Tibial nerve (tissue), 4 donors: ENCODE results near the gene ATF5. TPM values are rescaled to one million over a fixed set of nuclear protein-coding genes. Genes with fewer than 3 reads are reported as not detected.

Experiments used
- DNase-seq, 2 donors: peaks; one replicate each; pipeline ENCODE4 v3.0.0-alpha.2; 2019; ENCODE audit warnings: low spot score in 2 of 2
- H3K27ac ChIP-seq, 4 donors: fragments of 200-600 bp; sonication (generic) in 3 of 4; one replicate each; pipeline ENCODE4 v1.5.1; 2017 to 2019; ENCODE audit warnings: mild to moderate bottlenecking in 1 of 4
- H3K27me3 ChIP-seq, 2 donors: fragments of 200-600 bp; sonication (generic) in 1 of 2; one replicate each; pipeline versions ENCODE4 v1.5.1 to v1.6.0; 2017 to 2019
- H3K36me3 ChIP-seq, 3 donors: fragments of 200-600 bp; sonication (generic); one replicate each; pipeline ENCODE4 v1.5.1; 2018 to 2019
- H3K4me1 ChIP-seq, 4 donors: fragments of 200-600 bp; sonication (generic) in 3 of 4; one replicate each; pipeline ENCODE4 v1.5.1; 2017 to 2019
- H3K4me3 ChIP-seq, 4 donors: fragments of 200-600 bp; sonication (generic) in 3 of 4; one replicate each; pipeline ENCODE4 v1.5.1; 2017 to 2019; ENCODE audit warnings: mild to moderate bottlenecking in 1 of 4, moderate library complexity in 1 of 4
- H3K9me3 ChIP-seq, 4 donors: fragments of 200-600 bp; sonication (generic) in 3 of 4; one replicate each; pipeline ENCODE4 v1.5.1; 2017 to 2019
- EP300 ChIP-seq, 2 donors: sonication (generic); formaldehyde crosslinking; IDR thresholded peaks; one replicate each; pipeline ENCODE4 v1.6.1; 2017; ENCODE audit warnings: antibody characterized with exemption in 2 of 2, mild to moderate bottlenecking in 1 of 2
- POLR2A ChIP-seq, 2 donors: fragments of 450-650 bp; IDR thresholded peaks; one replicate each; pipeline ENCODE4 v1.6.1; 2017; ENCODE audit warnings: antibody characterized with exemption in 2 of 2, mild to moderate bottlenecking in 2 of 2, moderate library complexity in 2 of 2
- WGBS, 2 donors: methylation state at CpG; one replicate each; pipeline ENCODE4 v1.1.5; 2018; 5-methylcytosine and 5-hydroxymethylcytosine counted together
- total RNA-seq, 4 donors: library from RNA; depleted of rRNA; stranded (reverse); fragments of >200 nt; gene quantifications; one replicate each; pipeline ENCODE4 v1.1.0, GENCODE V29; 2016
- TF ChIP-seq, protein P1 (sequence below), 5 experiments: fragments of 200-600 bp in 3 of 5; fragments of 450-650 bp in 2 of 5; sonication (generic) in 3 of 5; IDR thresholded peaks; one replicate each; pipeline ENCODE4 v1.5.1; 2016 to 2019; ENCODE audit warnings: antibody characterized with exemption in 5 of 5, mild to moderate bottlenecking in 3 of 5, moderate library complexity in 2 of 5

ATF5 gene
- total RNA-seq, 4 donors from 2014 or later: 12.6 to 19.0 (median 14.8) TPM

DNA sequence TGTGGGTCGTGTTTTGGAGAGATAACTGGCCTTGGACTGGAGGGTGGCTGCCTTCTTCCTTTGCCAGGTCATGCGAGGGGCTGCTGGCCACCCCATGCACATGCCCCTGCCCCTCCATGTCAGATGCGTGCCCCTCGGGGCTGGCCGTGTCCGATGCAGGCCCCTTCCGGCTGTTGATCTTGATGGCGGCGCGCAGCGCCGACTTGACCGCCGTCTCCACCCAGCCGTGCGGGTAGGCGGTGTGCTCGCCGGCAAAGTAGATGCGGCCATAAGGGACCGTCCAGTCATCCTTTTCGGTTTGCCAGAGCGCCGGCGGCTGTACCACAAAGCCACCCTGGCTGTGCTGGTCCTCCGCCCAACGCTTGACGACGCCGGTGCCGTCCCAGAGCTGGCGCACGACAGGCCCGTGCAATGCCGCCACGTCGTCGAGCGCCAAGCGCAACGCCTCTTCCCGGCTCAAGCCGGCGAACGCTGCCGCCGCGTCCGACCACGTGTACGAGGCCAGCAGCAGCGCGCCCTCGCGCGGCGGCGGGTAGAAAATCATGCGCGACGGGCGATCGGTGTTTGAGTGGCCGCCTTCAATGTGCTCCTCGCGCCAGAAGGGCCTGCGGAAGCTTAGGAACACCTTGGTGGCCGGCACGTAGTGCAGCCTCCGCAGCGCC is 39.2 kb upstream of the ATF5 start:
- DNase-seq: peak; percentile 54 to 74
- H3K9me3 ChIP-seq: no peaks in the 10 kb centered on the region
- no peak overlapping the region for H3K27ac ChIP-seq
- 34 to 65% methylated on average over 28 to 63 of the region's 71 CpGs for WGBS, 2 donors
- peaks cover 0 to 47% (median 2%) of the 10 kb centered on the region in 3 donors for H3K36me3 ChIP-seq
- TF ChIP-seq EP300 (IDR thresholded peaks at IDR 0.05): peak in 1 of 2 donors; percentile 50
- TF ChIP-seq, protein P1, sequence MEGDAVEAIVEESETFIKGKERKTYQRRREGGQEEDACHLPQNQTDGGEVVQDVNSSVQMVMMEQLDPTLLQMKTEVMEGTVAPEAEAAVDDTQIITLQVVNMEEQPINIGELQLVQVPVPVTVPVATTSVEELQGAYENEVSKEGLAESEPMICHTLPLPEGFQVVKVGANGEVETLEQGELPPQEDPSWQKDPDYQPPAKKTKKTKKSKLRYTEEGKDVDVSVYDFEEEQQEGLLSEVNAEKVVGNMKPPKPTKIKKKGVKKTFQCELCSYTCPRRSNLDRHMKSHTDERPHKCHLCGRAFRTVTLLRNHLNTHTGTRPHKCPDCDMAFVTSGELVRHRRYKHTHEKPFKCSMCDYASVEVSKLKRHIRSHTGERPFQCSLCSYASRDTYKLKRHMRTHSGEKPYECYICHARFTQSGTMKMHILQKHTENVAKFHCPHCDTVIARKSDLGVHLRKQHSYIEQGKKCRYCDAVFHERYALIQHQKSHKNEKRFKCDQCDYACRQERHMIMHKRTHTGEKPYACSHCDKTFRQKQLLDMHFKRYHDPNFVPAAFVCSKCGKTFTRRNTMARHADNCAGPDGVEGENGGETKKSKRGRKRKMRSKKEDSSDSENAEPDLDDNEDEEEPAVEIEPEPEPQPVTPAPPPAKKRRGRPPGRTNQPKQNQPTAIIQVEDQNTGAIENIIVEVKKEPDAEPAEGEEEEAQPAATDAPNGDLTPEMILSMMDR (IDR thresholded peaks at IDR 0.05): peak; percentile 66 to 89 (median 82)
- TF ChIP-seq POLR2A (IDR thresholded peaks at IDR 0.05): no peak
- peak overlapping the region in 3 of 4 donors; percentile 16 to 41 (median 32) for H3K4me3 ChIP-seq
- peaks cover 0 to 18% (median 7%) of the 10 kb centered on the region in 4 donors for H3K4me1 ChIP-seq
- H3K27me3 ChIP-seq: no peaks in the 10 kb centered on the region

DNA sequence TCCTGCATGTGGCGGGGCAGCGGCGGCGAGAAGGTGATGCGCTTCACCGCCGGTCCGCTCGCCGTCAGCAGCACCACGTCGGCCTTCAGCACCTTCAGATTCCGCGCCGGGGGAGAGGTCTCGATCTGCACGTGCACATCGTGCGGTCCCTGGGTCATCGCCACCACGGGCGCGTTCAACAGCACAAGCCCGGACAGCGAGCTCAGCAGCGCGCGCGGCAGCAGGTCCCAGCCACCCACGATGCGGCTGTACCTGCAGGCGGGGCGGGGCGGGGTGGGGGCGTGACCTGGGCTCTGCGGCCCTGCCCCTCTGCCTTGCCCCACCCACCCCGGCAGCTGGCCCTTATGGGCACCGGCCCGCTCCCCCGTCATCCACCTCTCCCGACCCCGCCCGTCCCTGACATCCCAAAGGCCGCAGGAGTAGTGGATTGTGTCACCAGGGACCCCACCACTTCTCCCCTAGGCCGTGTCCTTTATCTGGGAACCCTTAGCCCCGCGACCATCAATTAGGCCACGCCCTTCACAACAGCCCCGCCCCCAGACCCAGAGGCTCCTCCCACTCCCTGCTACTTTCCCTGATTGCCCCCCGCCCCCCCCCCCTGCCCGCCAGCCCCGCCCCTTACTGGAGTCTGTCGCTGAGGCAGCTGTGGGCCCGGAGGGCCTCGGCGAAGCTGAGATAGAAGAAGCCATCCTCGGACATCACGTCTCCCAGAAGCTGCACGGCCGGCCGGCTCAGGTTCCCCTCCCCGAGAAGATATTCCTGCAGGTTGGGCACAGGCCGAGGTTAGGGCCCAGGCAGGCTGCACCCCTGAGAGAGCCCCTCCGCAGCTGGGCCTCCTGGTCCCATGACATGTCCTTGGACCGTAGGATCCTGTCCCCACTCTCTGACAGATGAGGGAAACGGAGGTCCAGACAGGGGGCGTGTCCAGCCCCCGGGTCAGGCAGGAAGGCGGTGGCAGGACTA is 38.4 kb upstream of the ATF5 start:
- DNase-seq: no peak
- peaks cover 0 to 38% (median 0%) of the 10 kb centered on the region in 3 donors for H3K36me3 ChIP-seq
- peak overlapping the region in 3 of 4 donors; percentile 16 to 41 (median 32) for H3K4me3 ChIP-seq
- H3K27me3 ChIP-seq: no peaks in the 10 kb centered on the region
- peaks cover 0 to 18% (median 7%) of the 10 kb centered on the region in 4 donors for H3K4me1 ChIP-seq
- TF ChIP-seq POLR2A (IDR thresholded peaks at IDR 0.05) (no peak), EP300 (IDR thresholded peaks at IDR 0.05) (no peak)
- TF ChIP-seq, protein P1 (IDR thresholded peaks at IDR 0.05): peak in 3 of 5 experiments; percentile 1 to 38 (median 9)
- no peak overlapping the region for H3K27ac ChIP-seq
- no peaks in the 10 kb centered on the region for H3K9me3 ChIP-seq
- 15 to 16% methylated on average over 20 to 27 of the region's 69 CpGs for WGBS, 2 donors

DNA sequence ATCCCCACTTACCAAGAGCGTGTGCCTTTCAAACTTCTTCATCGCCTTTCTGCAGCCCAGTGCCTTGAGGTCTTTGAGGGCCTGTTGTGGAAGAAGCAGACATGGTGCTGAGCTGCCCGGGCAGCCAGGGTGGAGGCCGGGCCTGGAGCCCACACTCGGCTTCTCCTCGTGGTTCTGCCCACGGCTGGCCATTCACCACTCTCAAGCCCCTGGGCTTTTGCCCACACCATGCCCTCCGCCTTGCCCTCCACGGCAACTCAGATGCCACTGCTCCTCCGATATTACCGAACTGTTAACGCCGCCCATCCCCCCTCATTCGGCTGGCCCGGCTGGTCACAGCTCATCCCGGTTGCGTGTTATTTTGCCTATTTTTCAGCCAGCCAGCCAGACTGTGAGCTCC is 37.6 kb upstream of the ATF5 start:
- WGBS, 2 donors: 69 to 74% methylated on average over 17 of the region's 17 CpGs
- TF ChIP-seq, protein P1 (IDR thresholded peaks at IDR 0.05): no peak
- TF ChIP-seq EP300 (IDR thresholded peaks at IDR 0.05) (no peak), POLR2A (IDR thresholded peaks at IDR 0.05) (no peak)
- Histone ChIP-seq H3K27me3 (no peaks in the 10 kb centered on the region), H3K9me3 (no peaks in the 10 kb centered on the region), H3K4me3 (no peak overlapping the region), H3K4me1 (peaks cover 0 to 18% (median 7%) of the 10 kb centered on the region in 4 donors), H3K36me3 (peaks cover 0 to 31% (median 0%) of the 10 kb centered on the region in 3 donors), H3K27ac (no peak overlapping the region)
- DNase-seq: no peak

DNA sequence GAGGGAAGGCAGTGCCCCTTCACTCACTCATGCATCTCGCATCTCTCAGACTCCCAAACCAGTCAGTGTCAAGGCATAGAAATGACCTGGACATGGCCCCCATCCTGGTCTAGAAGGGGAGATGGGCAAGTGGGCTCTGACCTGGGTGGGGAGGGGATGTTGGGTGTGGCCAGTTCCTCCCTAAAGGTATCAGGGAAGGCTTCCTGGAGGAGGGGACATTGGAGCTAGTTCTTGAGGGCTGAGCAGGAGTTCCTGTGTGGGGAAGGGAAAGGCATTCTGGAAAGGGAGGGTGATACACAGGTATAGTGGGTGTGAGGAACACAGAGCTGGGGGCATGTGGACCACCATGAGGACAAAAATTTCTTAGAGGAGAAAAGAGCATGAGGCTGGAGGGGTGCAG is 36.3 kb upstream of the ATF5 start:
- WGBS, 2 donors: 77 to 88% methylated on average over 1 of the region's 1 CpG
- H3K27ac ChIP-seq: no peak overlapping the region
- TF ChIP-seq, protein P1 (IDR thresholded peaks at IDR 0.05): no peak
- TF ChIP-seq EP300 (IDR thresholded peaks at IDR 0.05): no peak
- no peak for TF ChIP-seq POLR2A (IDR thresholded peaks at IDR 0.05)
- no peak for DNase-seq
- H3K27me3 ChIP-seq: no peaks in the 10 kb centered on the region
- peaks cover 0 to 29% (median 17%) of the 10 kb centered on the region in 4 donors for H3K4me1 ChIP-seq
- no peak overlapping the region for H3K4me3 ChIP-seq
- no peaks in the 10 kb centered on the region for H3K9me3 ChIP-seq
- H3K36me3 ChIP-seq: peaks cover 0 to 18% (median 0%) of the 10 kb centered on the region in 3 donors
